Esophagus (tissue), 2 donors: Measurements from ENCODE around the gene TMEM63B. TPM values are rescaled to one million over a fixed set of nuclear protein-coding genes. Genes with fewer than 3 reads are reported as not detected.
"Not testable (repeated sequence)": the region's sequence is repeated elsewhere in the genome, so short reads cannot be mapped to it uniquely, and the experiment has no call there.

Experiments
- H3K27ac ChIP-seq, 2 donors: one replicate each; pipeline ENCODE4 v1.5.1; 2013; ENCODE audit warnings: low read depth in 2 of 2, mild to moderate bottlenecking in 2 of 2, inconsistent platforms in 1 of 2, low read length in 1 of 2, moderate library complexity in 1 of 2
- H3K27me3 ChIP-seq, 2 donors: one replicate each; pipeline ENCODE4 v1.6.1; 2013; ENCODE audit warnings: low read length in 2 of 2, control low read depth in 1 of 2, mild to moderate bottlenecking in 1 of 2; ENCODE audit not compliant: insufficient read depth in 2 of 2, control insufficient read depth in 1 of 2
- H3K36me3 ChIP-seq, 2 donors: one replicate each; pipeline ENCODE4 v1.6.1; 2013; ENCODE audit warnings: low read length in 1 of 2; ENCODE audit not compliant: control insufficient read depth in 2 of 2, insufficient read depth in 2 of 2
- H3K4me1 ChIP-seq, 2 donors: one replicate each; pipeline ENCODE4 v1.6.1; 2013; ENCODE audit warnings: low read length in 1 of 2; ENCODE audit not compliant: control insufficient read depth in 2 of 2, insufficient read depth in 2 of 2
- H3K4me3 ChIP-seq, 2 donors: one replicate each; pipeline ENCODE4 v1.5.1; 2013; ENCODE audit warnings: low read length in 2 of 2, mild to moderate bottlenecking in 2 of 2, low read depth in 1 of 2, moderate library complexity in 1 of 2
- H3K9me3 ChIP-seq, 2 donors: one replicate each; pipeline ENCODE4 v1.6.1; 2013; ENCODE audit warnings: mild to moderate bottlenecking in 2 of 2, low read depth in 1 of 2, low read length in 1 of 2, moderate library complexity in 1 of 2; ENCODE audit not compliant: control insufficient read depth in 2 of 2, insufficient read depth in 1 of 2
- WGBS, 2 donors: extraction: QIAGEN DNeasy Blood & Tissue Kit; methylation state at CpG; one replicate each; pipeline ENCODE4 v1.1.7; 2013; 5-methylcytosine and 5-hydroxymethylcytosine counted together
- polyA plus RNA-seq, 2 donors: library from polyadenylated mRNA; stranded (reverse); fragments of 200-250 nt; gene quantifications; one replicate each; pipeline ENCODE4 v1.2.3, GENCODE V29; 2013
- donor health status: healthy with polysubstance abuse.
- donor health status: Bipolar disorder and iron deficiency.

TMEM63B gene
- polyA plus RNA-seq, 2 donors = 21.6 to 37.9 TPM

DNA sequence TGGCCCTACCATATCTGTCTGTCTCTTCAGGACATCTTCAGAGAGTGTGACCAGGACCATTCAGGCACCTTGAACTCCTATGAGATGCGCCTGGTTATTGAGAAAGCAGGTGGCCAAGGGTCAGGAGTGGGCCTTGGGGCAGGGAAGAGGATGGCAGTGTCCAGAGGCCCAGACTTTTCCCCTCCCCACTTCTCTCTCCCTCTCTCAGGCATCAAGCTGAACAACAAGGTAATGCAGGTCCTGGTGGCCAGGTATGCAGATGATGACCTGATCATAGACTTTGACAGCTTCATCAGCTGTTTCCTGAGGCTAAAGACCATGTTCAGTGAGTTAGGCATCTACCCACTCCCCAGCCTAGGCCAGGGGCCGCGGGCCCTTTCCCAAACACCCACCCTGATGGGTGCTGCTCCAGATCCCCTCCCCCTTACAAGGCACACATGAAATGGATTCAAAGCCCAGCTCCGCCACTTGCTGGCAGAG lies 55.6 kb downstream of the TMEM63B start:
- Histone ChIP-seq H3K4me1 (peaks cover 0 to 4% of the 10 kb centered on the region in 2 donors), H3K36me3 (no peaks in the 10 kb centered on the region), H3K4me3 (no peak overlapping the region), H3K27ac (peak overlapping the region in 1 of 2 donors; percentile 65), H3K9me3 (no peaks in the 10 kb centered on the region), H3K27me3 (no peaks in the 10 kb centered on the region)
- WGBS, 2 donors = 89 to 92% methylated on average over 4 of the region's 4 CpGs

- H3K9me3 ChIP-seq = no peaks in the 10 kb centered on the region
- H3K4me3 ChIP-seq = no peak overlapping the region
- peaks cover 0 to 4% of the 10 kb centered on the region in 2 donors for H3K4me1 ChIP-seq
- WGBS, 2 donors = 78 to 85% methylated on average over 9 of the region's 9 CpGs
- no peaks in the 10 kb centered on the region for H3K36me3 ChIP-seq
- no peaks in the 10 kb centered on the region for H3K27me3 ChIP-seq
- no peak overlapping the region for H3K27ac ChIP-seq
Observed at GRCh38 chr6:44183783-44184182, 56.4 kb downstream of the TMEM63B start.

DNA sequence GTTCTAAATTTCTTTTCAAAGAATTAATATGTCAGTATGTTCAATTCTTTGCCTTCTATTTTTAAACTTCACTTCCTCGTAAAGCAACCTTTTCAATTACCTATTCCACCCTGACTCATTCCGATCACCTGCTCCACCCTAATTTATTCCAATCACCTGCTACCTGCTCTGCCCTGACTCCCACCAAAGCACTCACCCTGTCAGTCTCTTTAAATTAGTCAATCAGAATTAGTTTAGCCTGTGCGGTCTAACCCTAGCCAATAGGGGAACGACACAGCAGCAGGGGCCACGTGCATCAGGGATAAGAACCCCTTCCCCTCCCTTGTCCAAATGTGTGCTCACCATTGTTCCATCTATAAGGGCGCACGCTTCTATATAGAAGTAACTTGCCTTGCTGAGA lies 58.0 kb downstream of the TMEM63B start:
- H3K36me3 ChIP-seq, H3K27ac ChIP-seq, H3K4me3 ChIP-seq, H3K4me1 ChIP-seq, H3K27me3 ChIP-seq, H3K9me3 ChIP-seq: not testable (repeated sequence)
- WGBS, 2 donors = 72 to 75% methylated on average over 7 of the region's 7 CpGs

GRCh38 chr6:44185953-44186634 lies 58.7 kb downstream of the TMEM63B start:
- Histone ChIP-seq H3K9me3 (no peaks in the 10 kb centered on the region), H3K4me3 (no peak overlapping the region), H3K27ac (peak overlapping the region in 1 of 2 donors; percentile 13), H3K36me3 (no peaks in the 10 kb centered on the region), H3K27me3 (no peaks in the 10 kb centered on the region), H3K4me1 (peaks cover 0 to 4% of the 10 kb centered on the region in 2 donors)
- WGBS, 2 donors = 58 to 59% methylated on average over 9 of the region's 9 CpGs

GRCh38 chr6:44186635-44187025 lies 59.3 kb downstream of the TMEM63B start:
- no peaks in the 10 kb centered on the region for H3K27me3 ChIP-seq
- peaks cover 0 to 4% of the 10 kb centered on the region in 2 donors for H3K4me1 ChIP-seq
- no peak overlapping the region for H3K4me3 ChIP-seq
- 75 to 78% methylated on average over 7 of the region's 7 CpGs for WGBS, 2 donors
- no peaks in the 10 kb centered on the region for H3K36me3 ChIP-seq
- H3K9me3 ChIP-seq = no peaks in the 10 kb centered on the region
- peak overlapping the region in 1 of 2 donors; percentile 13 for H3K27ac ChIP-seq

DNA sequence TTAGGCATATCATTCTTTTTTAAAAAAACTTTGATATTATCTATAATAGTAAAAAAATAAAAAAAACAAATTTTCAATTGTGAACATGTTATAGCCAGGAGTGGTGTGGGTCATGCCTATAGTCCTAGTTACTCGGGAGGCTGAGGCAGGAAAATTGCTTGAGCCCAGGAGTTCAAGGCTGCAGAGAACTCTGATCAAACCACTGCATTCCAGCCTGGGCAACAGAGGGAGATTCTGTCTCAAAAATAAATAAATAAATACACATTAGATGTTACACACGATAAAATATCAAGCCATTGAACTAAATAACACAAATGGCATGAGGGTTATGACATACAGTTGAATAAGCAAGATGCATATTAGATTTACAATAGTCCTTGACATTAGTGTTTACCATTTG lies 61.5 kb downstream of the TMEM63B start:
- H3K36me3 ChIP-seq = no peaks in the 10 kb centered on the region
- H3K4me3 ChIP-seq = no peak overlapping the region
- H3K4me1 ChIP-seq = no peaks in the 10 kb centered on the region
- H3K9me3 ChIP-seq = no peaks in the 10 kb centered on the region
- no peak overlapping the region for H3K27ac ChIP-seq
- 80 to 87% methylated on average over 2 of the region's 2 CpGs for WGBS, 2 donors
- H3K27me3 ChIP-seq = no peaks in the 10 kb centered on the region

DNA sequence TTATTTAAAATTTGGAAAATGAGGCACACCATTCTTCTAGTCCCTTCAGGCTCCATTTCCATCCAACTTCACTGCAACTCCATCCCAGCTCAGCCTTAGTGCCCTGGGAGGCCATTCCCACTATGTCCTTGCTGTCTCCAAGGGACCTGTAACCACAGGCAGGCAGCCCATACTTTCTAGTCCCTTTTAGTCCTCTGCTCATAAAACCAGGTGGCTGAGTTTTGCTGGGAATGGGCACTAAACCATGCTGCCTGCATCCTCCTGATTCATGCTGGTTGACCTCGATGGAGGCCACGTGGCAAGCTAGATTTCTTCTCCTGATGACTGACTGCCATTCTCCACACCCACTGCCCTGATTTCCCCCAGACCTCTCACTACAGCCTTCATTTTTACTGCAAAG lies 61.9 kb downstream of the TMEM63B start:
- Histone ChIP-seq H3K4me3 (no peak overlapping the region), H3K9me3 (no peaks in the 10 kb centered on the region), H3K36me3 (no peaks in the 10 kb centered on the region), H3K27me3 (no peaks in the 10 kb centered on the region), H3K4me1 (no peaks in the 10 kb centered on the region), H3K27ac (no peak overlapping the region)
- WGBS, 2 donors = 72 to 77% methylated on average over 2 of the region's 2 CpGs

DNA sequence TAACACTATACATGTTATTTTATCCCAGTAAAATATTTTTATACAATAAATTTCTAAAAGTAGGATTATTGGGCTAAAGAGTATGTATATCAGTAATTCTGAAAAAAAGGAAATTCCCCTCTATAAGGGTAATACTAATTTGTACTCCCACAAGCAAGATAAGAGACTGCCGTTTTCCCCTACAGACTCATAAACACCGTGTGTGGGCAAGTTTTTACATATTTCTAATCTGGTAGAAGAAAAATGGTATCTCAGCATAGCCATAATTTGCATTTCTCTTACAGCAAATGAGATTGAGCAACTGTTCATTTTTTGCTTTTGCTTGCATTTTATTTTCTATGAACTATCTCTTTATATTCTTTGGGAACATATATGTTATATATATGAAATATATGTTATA lies 63.4 kb downstream of the TMEM63B start:
- H3K27ac ChIP-seq = no peak overlapping the region
- no peaks in the 10 kb centered on the region for H3K9me3 ChIP-seq
- H3K36me3 ChIP-seq = no peaks in the 10 kb centered on the region
- no peaks in the 10 kb centered on the region for H3K4me1 ChIP-seq
- no peaks in the 10 kb centered on the region for H3K27me3 ChIP-seq
- no peak overlapping the region for H3K4me3 ChIP-seq
- WGBS, 2 donors = 32 to 46% methylated on average over 2 of the region's 2 CpGs

GRCh38 chr6:44192428-44193041 lies 65.2 kb downstream of the TMEM63B start:
- 59 to 61% methylated on average over 10 of the region's 10 CpGs for WGBS, 2 donors
- Histone ChIP-seq H3K4me1 (no peaks in the 10 kb centered on the region), H3K36me3 (no peaks in the 10 kb centered on the region), H3K27ac (no peak overlapping the region), H3K9me3 (no peaks in the 10 kb centered on the region), H3K4me3 (no peak overlapping the region), H3K27me3 (no peaks in the 10 kb centered on the region)
